K562 (cell line): ENCODE data around the gene DNAH10. TPM values are rescaled to one million over a fixed set of nuclear protein-coding genes. Genes with fewer than 3 reads are reported as not detected.

Experiments used
- ATAC-seq: fragments of 200-7000 bp; cut with Tn5 transposase; 3 replicates; pipeline ENCODE4 v1.9.1; 2020; ENCODE audit warnings: moderate library complexity
- BruUV-seq: library from RNA; stranded (reverse); fragments of 400-500 nt; replicated peaks from 2 replicates; lab custom pipeline; 2021; lab: Mats Ljungman, UMichigan
- CTCF ChIA-PET: fragments of 300-600 bp; formaldehyde crosslinking; extraction: SDS; loops from one replicate; lab custom pipeline; 2021; ENCODE audit warnings: low intra/inter-chr PET ratio; lab: Yijun Ruan, JAX
- POLR2A ChIA-PET: fragments of 300-600, 350-650 bp; sonication (Branson Sonifier 250); formaldehyde crosslinking; extraction: SDS; loops from one replicate; lab custom pipeline; 2021; ENCODE audit warnings: antibody characterized with exemption, inconsistent platforms; lab: Yijun Ruan, JAX
- DNase-seq, 4 experiments: peaks; one replicate each; pipeline versions ENCODE4 v3.0.0 to v3.0.0-alpha.2; 2011 to 2018; ENCODE audit warnings: low spot score in 3 of 4, mixed read lengths in 3 of 4; ENCODE audit errors: extremely low read depth in 1 of 4
- FAIRE-seq: peaks from 2 replicates; lab custom pipeline; 2011; peaks lifted over from hg19 to GRCh38; lab: Jason Lieb, UNC
- H2AFZ ChIP-seq: 2 replicates; pipeline ENCODE4 v1.6.0; 2011; ENCODE audit warnings: low read depth, low read length, control low read depth, inconsistent platforms
- H3K27ac ChIP-seq: fragments of 200-600 bp; 3 replicates; pipeline ENCODE4 v1.8.0; 2011; ENCODE audit warnings: low read depth, mild to moderate bottlenecking, control low read depth, inconsistent platforms, low read length, moderate library complexity, mixed read lengths; ENCODE audit errors: extremely low read depth
- H3K27me3 ChIP-seq, 2 experiments: fragments of 300-600 bp in 1 of 2; 2 replicates in 1 of 2; 3 replicates in 1 of 2; pipeline versions ENCODE4 v1.6.0 to v1.8.0; 2011; ENCODE audit warnings: inconsistent platforms in 2 of 2, low read length in 2 of 2, mild to moderate bottlenecking in 1 of 2, mixed read lengths in 1 of 2, moderate library complexity in 1 of 2; ENCODE audit not compliant: control insufficient read depth in 2 of 2, insufficient read depth in 2 of 2
- H3K36me3 ChIP-seq: fragments of 300-600 bp; 3 replicates; pipeline ENCODE4 v1.8.0; 2011; ENCODE audit warnings: mild to moderate bottlenecking, low read length, inconsistent platforms; ENCODE audit not compliant: control insufficient read depth, insufficient read depth
- H3K4me1 ChIP-seq, 2 experiments: fragments of 200-600 bp in 1 of 2; replicated peaks in 1 of 2; 2 replicates in 1 of 2; 3 replicates in 1 of 2; pipeline versions ENCODE4 v1.5.1 to v1.8.0; 2011; ENCODE audit warnings: inconsistent platforms in 2 of 2, low read length in 2 of 2, mild to moderate bottlenecking in 1 of 2, mixed read lengths in 1 of 2, moderate library complexity in 1 of 2; ENCODE audit not compliant: control insufficient read depth in 2 of 2, insufficient read depth in 2 of 2
- H3K4me2 ChIP-seq: 2 replicates; pipeline ENCODE4 v1.6.1; 2011; ENCODE audit warnings: low read length, control low read depth, inconsistent platforms, mixed read lengths; ENCODE audit not compliant: insufficient read depth
- H3K4me3 ChIP-seq: fragments of 200-600 bp; sonication (generic), shearing (Covaris generic); 2 replicates; pipeline ENCODE4 v1.5.1; 2016; ENCODE audit warnings: control low read depth, inconsistent platforms
- H3K79me2 ChIP-seq: fragments of 200-600 bp; 3 replicates; pipeline ENCODE4 v1.8.0; 2011; ENCODE audit warnings: low read length, inconsistent platforms; ENCODE audit not compliant: control insufficient read depth, insufficient read depth
- H3K9ac ChIP-seq, 2 experiments: 2 replicates each; pipeline versions ENCODE4 v1.6.0 to v1.6.1; 2011; ENCODE audit warnings: low read depth in 2 of 2, low read length in 2 of 2, control low read depth in 1 of 2, inconsistent platforms in 1 of 2, mild to moderate bottlenecking in 1 of 2, mixed read lengths in 1 of 2; ENCODE audit not compliant: insufficient read depth in 1 of 2
- H3K9me1 ChIP-seq: one replicate; pipeline ENCODE4 v1.6.0; 2011; ENCODE audit warnings: inconsistent platforms, mild to moderate bottlenecking, low read length, moderate library complexity; ENCODE audit not compliant: control insufficient read depth, insufficient read depth
- H3K9me3 ChIP-seq: replicated peaks from 2 replicates; pipeline ENCODE4 v1.5.1; 2011; ENCODE audit warnings: low read depth, low read length, inconsistent platforms; ENCODE audit not compliant: control insufficient read depth, insufficient read depth
- H4K20me1 ChIP-seq: replicated peaks from 2 replicates; pipeline ENCODE4 v1.6.1; 2011; ENCODE audit warnings: low read length, inconsistent platforms, mixed read lengths; ENCODE audit not compliant: control insufficient read depth, insufficient read depth
- CHCHD3 ChIP-seq: fragments of 250-450 bp; sonication (Bioruptor Pico); IDR thresholded peaks from 2 replicates; pipeline ENCODE4 v2.1.2; 2022; ENCODE audit warnings: mild to moderate bottlenecking
- FOSL1 ChIP-seq: fragments of 200-800 bp; sonication (Bioruptor generic); conservative IDR thresholded peaks from 2 replicates; pipeline ENCODE4 v1.6.1; 2016; ENCODE audit warnings: missing genetic modification characterization, missing compliant biosample characterization
- GATAD2B ChIP-seq: fragments of 450-650 bp; IDR thresholded peaks from 2 replicates; pipeline ENCODE4 v1.6.1; 2017; ENCODE audit warnings: mild to moderate bottlenecking, borderline replicate concordance
- JUND ChIP-seq, 2 experiments: IDR thresholded peaks; 2 replicates in 1 of 2; 3 replicates in 1 of 2; pipeline ENCODE4 v1.6.1; 2011; ENCODE audit warnings: borderline replicate concordance in 2 of 2, low read depth in 2 of 2, low read length in 2 of 2, improper control_type of control experiment in 1 of 2, missing biosample characterization in 1 of 2, missing genetic modification characterization in 1 of 2, missing genetic modification reagents in 1 of 2
- RAD21 ChIP-seq, 2 experiments: fragments of 250-450 bp in 1 of 2; fragments of 450-650 bp in 1 of 2; sonication (Bioruptor Pico) in 1 of 2; formaldehyde crosslinking in 1 of 2; IDR thresholded peaks in 1 of 2; conservative IDR thresholded peaks in 1 of 2; 2 replicates each; pipeline versions ENCODE4 v1.4.0 to v1.8.0; 2020 to 2022; ENCODE audit warnings: mild to moderate bottlenecking in 2 of 2, moderate library complexity in 1 of 2
- SMC3 ChIP-seq: conservative IDR thresholded peaks from 2 replicates; pipeline ENCODE4 v1.6.1; 2011; ENCODE audit warnings: low read depth, low read length, improper control_type of control experiment; ENCODE audit not compliant: insufficient read depth
- TEAD1 ChIP-seq, 2 experiments: fragments of 450-650 bp in 1 of 2; sonication (generic) in 1 of 2; formaldehyde crosslinking; IDR thresholded peaks; 2 replicates each; pipeline versions ENCODE4 v1.4.0 to v1.8.0; 2020 to 2022; ENCODE audit warnings: mild to moderate bottlenecking in 2 of 2, missing genetic modification reagents in 1 of 2
- TEAD4 ChIP-seq, 2 experiments: sonication (generic) in 1 of 2; formaldehyde crosslinking in 1 of 2; IDR thresholded peaks; 2 replicates each; pipeline versions ENCODE4 v1.6.1 to v1.8.0; 2012 to 2022; ENCODE audit warnings: borderline replicate concordance in 1 of 2, inconsistent platforms in 1 of 2, low read length in 1 of 2, mild to moderate bottlenecking in 1 of 2, missing genetic modification reagents in 1 of 2
- WGBS: fragments of 100-300 bp; shearing (Covaris generic); methylation state at CpG from one replicate; pipeline ENCODE4 v1.1.6; 2016; ENCODE audit warnings: low coverage, mixed read lengths; ENCODE audit not compliant: insufficient coverage; ENCODE audit errors: missing lambda C conversion rate; 5-methylcytosine and 5-hydroxymethylcytosine counted together
- in situ Hi-C: fragments of 300-500 bp; cut with MboI; formaldehyde crosslinking; loops from 4 replicates; pipeline ENCODE4 v1.15.0; 2018; ENCODE audit warnings: inconsistent platforms, mixed read lengths
- intact Hi-C: fragments of 100-400 bp; cut with micrococcal nuclease; formaldehyde crosslinking; loops from 2 replicates; pipeline ENCODE4 v1.14.2; 2022
- polyA plus RNA-seq, 8 experiments: library from polyadenylated mRNA; depleted of rRNA in 4 of 8; stranded (reverse) in 5 of 8; unstranded in 3 of 8; fragments of >200 nt; fragmentation: Nextera tagmentation in 2 of 8; fragmentation: Illumina TruSeq in 1 of 8; extraction: Ambion mirVana in 2 of 8; extraction: Trizol in 1 of 8; gene quantifications; 2 replicates each; pipeline versions ENCODE4 v1.2.1 to v1.2.3, GENCODE V29; 2011 to 2014; ENCODE audit warnings: inconsistent platforms in 1 of 8, missing spikeins in 1 of 8
- total RNA-seq, 7 experiments: library from RNA; depleted of rRNA in 6 of 7; stranded (reverse); fragments of >200 nt in 6 of 7; fragmentation: Illumina TruSeq in 2 of 7; extraction: Trizol in 2 of 7; gene quantifications; 2 replicates each; pipeline versions ENCODE4 v1.2.1 to v1.2.3, GENCODE V29; 2011 to 2021; ENCODE audit warnings: low replicate concordance in 1 of 7

DNAH10 gene
- total and polyA plus RNA-seq, 9 of the 15 experiments (the other 6 are each of a cell fraction or from before 2014, with no cell fraction given) = 0.01 to 0.06 (median 0.04) TPM; not detected in 1

DNA sequence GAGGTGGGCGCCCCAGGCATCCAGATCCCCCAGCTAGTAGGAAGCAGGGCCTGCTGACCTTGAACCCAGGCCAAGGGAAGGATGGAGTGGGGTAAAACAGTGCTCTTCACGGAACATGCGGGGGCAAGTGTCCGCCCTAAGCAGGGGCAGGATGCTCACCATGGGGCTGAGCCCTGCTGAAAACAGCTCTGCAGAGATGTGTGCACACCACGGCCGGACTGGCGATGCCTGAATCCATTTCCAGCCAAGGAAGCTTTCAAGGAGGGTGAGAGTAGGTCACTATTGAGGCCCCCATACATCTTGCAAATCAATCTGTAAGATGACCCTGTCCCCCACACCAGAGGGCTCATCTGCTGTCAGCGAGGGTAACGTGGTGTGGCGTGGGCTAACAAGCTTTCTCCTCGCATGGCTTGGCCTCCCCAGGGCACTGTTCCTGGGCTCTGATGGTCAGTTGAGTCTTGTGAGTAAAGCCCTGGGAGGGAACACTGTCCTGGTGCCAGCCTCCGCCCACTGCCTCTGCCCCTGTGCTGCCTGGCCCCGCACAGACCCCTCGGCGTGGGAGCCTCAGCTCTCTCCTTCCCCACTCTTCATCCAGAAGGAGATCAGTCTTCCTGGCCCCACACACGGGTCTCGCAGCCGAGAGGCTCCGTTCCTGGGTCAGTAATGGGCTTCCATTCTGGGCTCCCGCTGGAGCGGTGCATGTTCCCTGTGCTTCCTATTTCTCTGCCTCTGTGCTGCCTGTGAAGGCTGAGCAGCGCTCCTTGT is 141.4 kb downstream of the DNAH10 start:
- H3K9ac ChIP-seq = no peak overlapping the region
- CTCF ChIA-PET = interaction anchor here (0.9 kb wide), 1 partner anchor 80 kb away, joined by 5 read pairs; no protein-coding TSS in a partner anchor
- no TSS peak for BruUV-seq
- intact Hi-C loops (loop anchor here (2.0 kb wide), 1 partner anchor 129 kb away; no protein-coding TSS in a partner anchor), in situ Hi-C loops (no loop called here)
- DNase-seq = no peak
- 4% methylated on average over 22 of the region's 22 CpGs for WGBS
- ATAC-seq = no peak
- H4K20me1 ChIP-seq = peaks cover 5% of the 10 kb centered on the region; the same call in 1 of the 2 replicates
- H3K79me2 ChIP-seq = no peaks in the 10 kb centered on the region
- no peaks in the 10 kb centered on the region for H3K36me3 ChIP-seq
- no peak for FAIRE-seq
- H3K27me3 ChIP-seq = peaks cover 60 to 69% of the 10 kb centered on the region in 2 experiments; a peak in 4 of 5 replicates
- H3K9me3 ChIP-seq = no peaks in the 10 kb centered on the region
- no peak for TF ChIP-seq CHCHD3 (CRISPR knock-in tag)
- TF ChIP-seq, all 486 proteins: peak for 0
- no peak overlapping the region for H3K27ac ChIP-seq
- no peak overlapping the region for H3K4me3 ChIP-seq
- H3K4me2 ChIP-seq = no peak overlapping the region
- H3K9me1 ChIP-seq = no peaks in the 10 kb centered on the region
- no peak overlapping the region for H2AFZ ChIP-seq
- POLR2A ChIA-PET = interaction anchor here (0.7 kb wide), 1 partner anchor 13 kb away, joined by 4 read pairs; no protein-coding TSS in a partner anchor
- peaks cover 0 to 7% of the 10 kb centered on the region in 2 experiments; a peak in 1 of 5 replicates for H3K4me1 ChIP-seq

DNA sequence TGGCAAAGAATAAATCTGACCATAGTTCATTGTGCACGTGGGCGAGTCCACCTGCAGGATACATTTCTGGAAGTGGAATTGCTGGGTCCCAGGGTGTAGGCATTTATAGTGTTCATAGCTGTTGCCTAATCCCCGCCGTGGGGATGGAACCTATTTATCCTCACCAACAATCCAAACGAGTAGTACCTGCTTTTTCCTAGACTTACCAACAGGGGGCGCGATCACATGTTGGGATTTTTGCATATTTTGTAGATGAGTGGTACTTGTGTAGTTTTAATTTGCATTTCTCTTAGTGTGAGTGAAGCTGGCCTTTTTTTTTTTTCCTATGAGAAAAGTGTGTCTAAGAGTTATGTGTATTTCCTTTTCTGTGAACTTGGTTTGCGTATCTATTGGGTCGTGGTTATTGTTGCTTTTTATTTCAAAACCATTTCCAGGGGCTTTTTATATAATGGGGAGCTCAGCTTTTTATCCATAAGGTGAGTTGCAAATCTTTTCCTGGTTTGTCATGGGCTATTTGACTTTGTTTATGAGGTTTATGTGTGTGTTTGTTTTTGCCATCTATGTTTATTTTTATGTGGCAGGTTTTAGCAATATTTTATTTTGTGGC is 143.3 kb downstream of the DNAH10 start:
- 2% methylated on average over 9 of the region's 9 CpGs for WGBS
- Histone ChIP-seq H3K4me3 (no peak overlapping the region), H3K79me2 (no peaks in the 10 kb centered on the region), H3K27me3 (peaks cover 54 to 68% of the 10 kb centered on the region in 2 experiments; a peak in 4 of 5 replicates), H2AFZ (no peak overlapping the region), H3K9me1 (no peaks in the 10 kb centered on the region), H3K9ac (no peak overlapping the region), H3K4me2 (no peak overlapping the region), H3K4me1 (peaks cover 0 to 4% of the 10 kb centered on the region in 2 experiments; a peak in 1 of 5 replicates), H3K36me3 (no peaks in the 10 kb centered on the region), H3K9me3 (no peaks in the 10 kb centered on the region), H4K20me1 (peaks cover 11% of the 10 kb centered on the region; the same call in 1 of the 2 replicates), H3K27ac (no peak overlapping the region)
- ChIA-PET CTCF (interaction anchor here (1.7 kb wide), 1 partner anchor 78 kb away, joined by 11 read pairs; no protein-coding TSS in a partner anchor), POLR2A (interaction anchor here (1.0 to 1.2 kb wide), 2 partner anchors 48 to 83 kb away, joined by 3 to 4 read pairs; no protein-coding TSS in a partner anchor)
- intact Hi-C loops = loop anchor here (2.0 to 5.0 kb wide), 2 partner anchors 77 to 127 kb away; no protein-coding TSS in a partner anchor
- ATAC-seq (peak; percentile 49), FAIRE-seq (peak; percentile 85), DNase-seq (peak; percentile 74 to 76 (median 75))
- in situ Hi-C loops = no loop called here
- no TSS peak for BruUV-seq
- TF ChIP-seq TEAD4 (IDR thresholded peaks at IDR 0.05; ENCODE audit: low read length) (peak; percentile 41), TEAD4 (CRISPR knock-in tag; IDR thresholded peaks at IDR 0.05; ENCODE audit: borderline replicate concordance) (no peak), SMC3 (0 out of 2 replicates have a peak, but pooled peaks have one; percentile 35), TEAD1 (CRISPR knock-in tag; IDR thresholded peaks at IDR 0.05) (peak; percentile 30 to 56; a peak in 2 of 4 replicates), RAD21 (CRISPR knock-in tag; conservative IDR thresholded peaks at IDR 0.05 in 1 of 2, IDR thresholded peaks at IDR 0.05 in 1 of 2) (peak; percentile 43 to 66), FOSL1 (peak; percentile 56), GATAD2B (no peak), JUND (IDR thresholded peaks at IDR 0.05; ENCODE audit: borderline replicate concordance, low read depth, low read length) (peak; percentile 29; the same call in 1 of the 2 replicates), JUND (tag; IDR thresholded peaks at IDR 0.05; ENCODE audit: borderline replicate concordance, low read depth, low read length) (no peak; the same call in 2 of the 3 replicates)
